CD4-positive, alpha-beta T cell treated with Interferon alpha-2 for 1 hour (primary cell): ENCODE data around the gene COG4.
"Not testable (repeated sequence)": the region's sequence is repeated elsewhere in the genome, so short reads cannot be mapped to it uniquely, and the experiment has no call there.

Source experiments
- DNase-seq, 2 donors: peaks; one replicate each; pipeline ENCODE4 v3.0.0-alpha.2; 2020 to 2022

The COG4 gene

DNA sequence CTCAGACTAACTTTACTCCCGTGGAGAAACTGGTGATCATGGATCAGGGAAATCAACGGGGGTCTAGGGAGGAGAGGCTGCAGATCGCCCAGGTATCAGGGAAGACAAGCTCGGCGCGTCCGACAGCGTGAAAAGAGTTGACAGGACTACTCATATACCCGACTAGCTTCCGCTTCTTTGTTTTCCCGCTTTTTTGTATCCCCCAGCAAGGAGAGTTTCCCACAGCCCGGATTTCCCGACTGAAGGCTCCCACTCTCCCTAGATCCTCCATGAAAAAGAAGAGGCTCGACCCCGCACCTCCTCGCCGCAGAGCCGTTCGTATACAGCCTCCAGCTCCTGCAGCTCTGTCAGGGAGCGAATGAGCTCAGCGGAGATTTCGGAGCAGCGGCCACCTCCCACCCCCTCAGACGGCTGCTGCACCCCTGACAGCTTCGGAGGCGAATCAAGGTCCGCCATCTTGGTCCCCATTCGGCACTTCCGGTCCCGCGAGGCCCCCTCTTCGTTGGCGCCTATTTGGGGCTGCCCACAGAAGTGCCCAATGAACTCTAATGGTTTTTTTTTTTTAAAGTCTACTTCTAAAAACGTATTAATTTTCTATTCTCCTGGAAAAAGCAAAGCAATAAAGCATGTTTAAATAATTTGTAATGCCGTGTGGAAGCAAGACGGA lies at the start of gene COG4:
Gene COG4, minus strand, starts transcription at position 479 of the 667 bp plus-strand sequence. Its CDS starts 11 bp downstream, at position 468.
- peak; percentile 90 to 93 for DNase-seq

DNA sequence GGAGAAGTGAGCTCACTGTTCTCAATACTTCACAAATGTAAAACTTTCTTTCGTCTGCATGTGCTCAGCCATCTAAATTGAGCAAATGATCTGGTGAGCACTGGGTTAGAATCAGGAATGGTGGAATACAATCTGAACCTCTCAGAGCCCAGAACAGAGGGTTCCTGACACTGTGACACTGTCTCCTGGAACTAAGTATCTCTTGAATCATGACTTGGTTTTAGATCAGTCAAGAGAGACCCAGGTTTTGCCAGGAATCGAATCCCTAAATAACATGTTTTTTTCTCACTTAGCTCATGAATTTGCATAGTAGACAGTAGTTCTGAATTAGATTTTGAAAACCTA lies 49.5 kb upstream of the COG4 start:
- DNase-seq: no peak

DNA sequence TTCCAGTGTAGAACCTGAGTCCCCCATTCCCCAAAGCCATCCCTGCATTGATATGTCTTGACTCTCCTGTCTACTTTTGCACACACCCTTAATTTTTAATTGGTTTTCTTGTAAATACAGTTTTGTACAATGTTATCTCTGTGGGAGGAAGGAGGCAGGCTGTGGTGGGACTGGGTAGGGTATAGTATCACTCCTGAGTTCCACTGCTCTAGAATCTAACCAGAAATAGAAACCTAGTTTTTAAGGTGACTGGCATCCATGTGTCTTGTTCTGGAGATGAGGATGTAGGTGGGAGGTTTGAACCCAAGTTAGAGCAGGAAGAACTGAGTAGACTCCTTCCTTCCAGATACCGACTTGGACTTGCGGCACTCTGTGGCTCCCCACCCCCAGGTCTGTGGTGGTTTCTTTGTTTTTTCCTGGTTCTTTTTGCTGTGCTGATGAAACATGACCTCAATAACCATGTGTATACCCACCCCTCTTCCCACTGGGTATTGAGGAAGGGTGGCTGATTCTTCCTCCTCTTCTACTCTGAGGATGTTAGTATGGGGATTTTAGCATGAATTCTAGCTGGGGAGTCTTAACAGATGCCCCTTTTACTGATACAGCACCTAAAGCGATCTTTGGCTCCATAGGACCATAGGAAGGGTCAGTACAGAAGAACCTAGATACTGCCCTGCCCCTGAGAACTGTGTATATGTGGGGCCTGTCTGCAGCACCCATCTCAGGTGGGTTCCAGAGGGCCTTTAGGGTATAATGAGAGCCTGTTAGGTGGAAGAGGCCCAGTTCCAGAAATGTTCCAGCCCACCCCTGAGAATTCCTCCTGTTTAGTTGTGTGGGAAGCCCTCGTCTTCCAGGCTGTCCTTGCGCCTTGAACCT lies 48.9 kb upstream of the COG4 start:
- no peak for DNase-seq

DNA sequence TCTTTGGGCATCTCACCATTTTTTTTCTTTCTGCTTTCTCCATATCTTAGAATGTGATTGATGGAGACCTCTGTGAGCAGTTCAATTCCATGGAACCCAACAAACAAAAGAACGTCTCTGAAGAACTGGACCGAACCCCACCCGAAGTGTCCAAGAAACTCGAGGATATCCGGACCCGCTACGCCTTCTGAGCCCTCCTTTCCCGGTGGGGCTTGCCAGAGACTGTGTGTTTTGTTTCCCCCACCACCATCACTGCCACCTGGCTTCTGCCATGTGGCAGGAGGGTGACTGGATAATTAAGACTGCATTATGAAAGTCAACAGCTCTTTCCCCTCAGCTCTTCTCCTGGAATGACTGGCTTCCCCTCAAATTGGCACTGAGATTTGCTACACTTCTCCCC lies 48.3 kb upstream of the COG4 start:
- DNase-seq: no peak

DNA sequence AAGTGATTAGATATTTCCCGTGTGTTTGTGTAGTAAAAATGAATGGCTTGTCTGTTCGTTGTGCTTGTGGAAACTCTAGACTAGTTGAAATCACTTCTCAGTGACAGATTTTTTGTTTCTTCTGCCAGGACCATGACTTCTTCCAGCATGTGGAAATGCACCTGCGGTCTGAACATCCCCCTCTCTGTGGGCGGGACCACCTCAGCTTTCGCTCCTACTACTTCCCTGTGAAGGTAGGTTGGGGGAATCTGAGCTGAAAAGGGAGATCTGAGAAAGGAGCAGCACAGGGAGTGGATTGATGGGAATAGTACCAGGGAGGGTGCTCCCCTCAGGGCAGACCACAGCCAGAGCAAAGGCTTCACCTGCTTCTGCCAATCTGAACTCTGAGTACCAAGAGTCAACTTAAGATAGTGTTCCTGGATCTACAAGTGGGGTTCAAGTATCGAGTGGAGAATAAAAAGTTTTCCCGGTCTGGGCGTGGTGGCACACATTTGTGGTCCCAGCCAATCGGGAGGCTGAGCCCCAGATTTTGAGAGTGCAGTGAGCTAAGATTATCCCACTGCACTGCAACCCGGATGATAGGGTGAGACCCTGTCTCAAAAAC lies 47.7 kb upstream of the COG4 start:
- no peak for DNase-seq

DNA sequence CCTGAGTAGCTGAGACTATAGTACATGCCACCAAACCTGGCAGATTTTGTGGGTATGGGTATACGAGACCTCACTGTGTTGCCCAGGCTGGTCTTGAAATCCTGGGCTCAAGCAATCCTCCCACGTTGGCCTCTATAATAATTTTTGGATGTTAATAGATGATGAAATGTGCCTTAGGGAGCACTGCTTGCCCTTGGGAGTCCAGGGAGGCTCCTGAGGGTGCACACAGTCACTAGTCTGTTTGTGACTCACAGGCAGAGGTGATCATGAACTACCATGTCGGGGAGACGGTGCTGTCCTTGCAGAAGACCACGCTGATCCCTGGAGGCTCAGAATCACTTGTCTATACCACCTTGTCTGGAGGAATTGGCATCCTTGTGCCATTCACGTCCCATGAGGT lies 46.4 kb upstream of the COG4 start:
- DNase-seq: no peak

DNA sequence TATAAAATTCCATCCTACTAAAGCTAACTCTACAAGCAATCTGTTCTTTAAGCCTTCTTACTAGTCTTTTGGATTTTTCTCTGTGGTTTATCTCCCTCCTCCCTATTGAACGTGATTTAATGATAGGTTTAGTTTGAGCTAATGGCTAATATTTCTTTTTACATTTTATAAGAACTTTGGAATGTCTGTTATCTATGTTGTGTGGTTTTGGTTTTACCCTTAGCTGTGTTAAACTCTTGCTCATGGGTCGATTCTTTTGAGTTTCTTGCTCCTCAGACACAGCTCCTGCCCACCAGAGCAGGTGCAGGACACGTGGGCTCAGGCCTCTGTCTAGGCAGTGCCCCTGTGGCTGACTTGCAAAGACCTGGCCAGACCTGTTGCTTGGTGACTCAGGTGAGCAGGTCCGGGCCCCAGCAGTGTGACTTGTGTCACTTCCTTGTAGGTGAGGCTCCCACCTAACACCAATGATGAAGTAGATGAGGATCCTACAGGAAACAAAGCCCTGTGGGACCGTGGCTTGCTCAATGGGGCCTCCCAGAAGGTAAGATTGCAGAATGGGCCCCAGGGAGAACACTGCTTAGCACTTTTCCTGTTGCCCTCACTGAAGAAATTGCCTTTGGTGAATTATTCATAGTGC lies 45.4 kb upstream of the COG4 start:
- DNase-seq: no peak

DNA sequence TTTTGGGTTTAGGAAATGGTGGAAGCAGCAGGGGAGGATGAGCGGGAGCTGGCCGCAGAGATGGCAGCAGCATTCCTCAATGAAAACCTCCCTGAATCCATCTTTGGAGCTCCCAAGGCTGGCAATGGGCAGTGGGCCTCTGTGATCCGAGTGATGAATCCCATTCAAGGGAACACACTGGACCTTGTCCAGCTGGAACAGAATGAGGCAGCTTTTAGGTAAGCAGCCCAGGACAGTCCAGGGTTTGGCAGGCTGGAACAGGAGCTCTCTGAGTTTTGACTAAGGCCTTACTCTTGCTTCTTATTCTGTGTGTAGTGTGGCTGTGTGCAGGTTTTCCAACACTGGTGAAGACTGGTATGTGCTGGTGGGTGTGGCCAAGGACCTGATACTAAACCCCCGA lies 41.7 kb upstream of the COG4 start:
- DNase-seq: no peak

DNA sequence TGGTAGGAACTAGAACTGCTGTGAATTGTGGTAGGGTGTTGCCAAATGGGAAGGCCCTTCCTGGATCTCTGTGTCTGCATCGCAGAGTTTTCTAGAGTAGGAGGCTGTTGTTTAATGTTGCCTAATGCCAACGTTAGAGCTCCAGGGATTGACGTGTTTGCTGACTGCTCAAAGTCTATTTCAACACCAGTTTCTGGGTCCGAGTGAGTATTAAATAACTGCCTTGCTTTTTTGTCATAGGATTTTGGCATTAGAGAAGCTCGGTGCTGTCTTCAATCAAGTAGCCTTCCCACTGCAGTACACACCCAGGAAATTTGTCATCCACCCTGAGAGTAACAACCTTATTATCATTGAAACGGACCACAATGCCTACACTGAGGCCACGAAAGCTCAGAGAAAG lies 40.3 kb upstream of the COG4 start:
- DNase-seq: no peak

DNA sequence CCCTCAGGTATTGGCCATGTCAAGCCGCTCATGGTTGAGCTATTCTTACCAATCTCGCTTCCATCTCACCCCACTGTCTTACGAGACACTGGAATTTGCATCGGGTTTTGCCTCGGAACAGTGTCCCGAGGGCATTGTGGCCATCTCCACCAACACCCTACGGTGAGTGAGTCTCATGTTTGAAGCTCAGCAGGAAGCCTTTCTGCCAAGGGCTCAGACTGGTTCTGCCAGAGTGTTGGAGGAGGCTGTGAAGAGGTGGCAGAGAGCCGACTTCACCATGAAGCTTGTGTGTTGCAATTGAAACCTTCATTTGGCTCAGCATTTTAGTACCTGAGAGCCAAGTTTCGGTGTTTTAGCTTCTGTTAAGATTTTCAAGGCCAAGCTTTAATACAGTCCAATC lies 38.3 kb upstream of the COG4 start:
- DNase-seq: no peak

DNA sequence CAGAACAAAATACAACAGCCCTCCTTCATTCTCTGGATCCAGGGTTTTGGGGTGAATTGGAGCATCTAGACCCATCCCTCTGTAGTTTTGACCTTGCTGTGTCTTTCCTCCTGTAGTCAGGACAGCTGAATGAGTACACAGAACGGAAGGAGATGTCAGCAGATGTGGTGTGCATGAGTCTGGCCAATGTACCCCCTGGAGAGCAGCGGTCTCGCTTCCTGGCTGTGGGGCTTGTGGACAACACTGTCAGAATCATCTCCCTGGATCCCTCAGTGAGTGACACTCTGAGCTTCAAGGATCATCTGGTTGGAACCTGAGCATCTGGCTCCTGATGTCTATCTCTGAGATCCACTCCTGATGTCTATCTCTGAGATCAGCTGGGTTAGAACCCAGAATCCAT lies 32.7 kb upstream of the COG4 start:
- DNase-seq: no peak

DNA sequence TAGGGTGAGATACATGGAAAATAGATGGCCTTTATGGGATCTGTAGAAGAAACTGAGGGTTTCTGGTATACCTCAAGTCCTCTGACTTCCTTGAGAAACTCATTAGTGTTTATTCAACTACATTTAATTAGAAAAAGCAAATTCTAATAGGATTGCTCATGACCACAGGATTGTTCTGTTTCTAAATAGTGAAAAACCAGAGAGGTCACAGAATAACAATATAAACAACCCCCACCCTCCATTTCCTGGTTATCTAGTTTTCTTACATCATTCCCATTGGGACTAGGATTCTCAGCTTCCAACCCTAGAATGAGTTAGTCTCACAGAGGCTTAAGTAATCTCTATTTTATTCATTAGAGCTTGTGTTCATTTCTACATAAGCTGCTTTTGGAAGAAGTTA lies 30.3 kb upstream of the COG4 start:
- no peak for DNase-seq

DNA sequence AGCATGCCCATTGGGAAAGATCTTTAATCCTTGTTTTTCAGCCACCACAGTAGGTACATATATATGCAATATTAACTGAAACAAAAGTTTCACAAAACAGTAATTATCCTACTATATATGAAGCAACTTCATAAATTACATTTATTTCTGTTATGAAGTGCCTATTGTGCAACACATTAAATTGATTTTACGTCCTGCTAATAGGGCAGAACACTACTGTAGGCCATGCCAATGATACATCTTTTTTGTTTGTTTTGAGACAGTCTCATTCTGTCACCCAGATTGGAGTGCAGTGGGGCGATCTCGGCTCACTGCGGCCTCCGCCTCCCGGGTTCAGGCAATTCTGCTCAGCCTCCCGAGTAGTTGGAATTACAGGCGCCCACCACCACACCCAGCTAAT lies 29.3 kb upstream of the COG4 start:
- no peak for DNase-seq

DNA sequence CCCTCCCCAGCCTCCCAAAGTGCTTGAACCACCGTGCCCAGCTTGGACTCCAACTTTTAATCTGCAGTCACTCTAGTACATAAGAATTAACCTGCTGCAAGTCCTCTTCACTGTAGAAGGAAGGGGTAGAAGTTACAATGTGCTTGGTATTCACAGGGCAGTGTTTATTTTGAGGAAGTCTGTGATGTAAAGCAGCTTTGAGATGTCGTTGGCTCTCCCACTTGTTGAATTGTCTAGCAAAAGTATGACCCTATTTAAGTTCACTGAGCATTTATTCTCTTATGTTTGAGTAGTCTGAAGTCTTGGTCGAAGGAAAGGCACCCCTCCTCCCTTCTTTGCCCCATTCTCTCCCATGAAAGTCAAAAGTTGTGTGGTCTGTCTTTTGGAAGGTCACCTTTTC lies 28.4 kb upstream of the COG4 start:
- DNase-seq: no peak

DNA sequence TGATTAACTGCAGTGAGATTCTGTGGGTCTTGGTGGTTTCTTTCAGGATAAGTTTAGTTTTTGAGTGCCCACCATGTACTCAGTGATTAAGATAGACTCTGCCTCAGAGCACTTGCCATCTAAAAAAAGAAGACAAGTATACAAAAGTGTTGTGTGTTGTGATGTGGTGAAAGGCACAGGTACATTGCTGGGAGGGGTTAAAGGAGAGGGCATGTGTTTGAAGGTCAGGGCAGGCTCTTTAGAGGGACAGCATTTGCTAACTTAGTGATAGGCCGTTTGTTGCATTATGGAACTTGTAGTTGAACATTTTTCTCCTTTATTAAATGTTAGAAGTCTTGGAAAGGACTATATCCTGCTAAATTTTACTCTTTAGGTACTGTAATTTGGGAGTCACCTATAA lies 26.7 kb upstream of the COG4 start:
- DNase-seq: no peak

DNA sequence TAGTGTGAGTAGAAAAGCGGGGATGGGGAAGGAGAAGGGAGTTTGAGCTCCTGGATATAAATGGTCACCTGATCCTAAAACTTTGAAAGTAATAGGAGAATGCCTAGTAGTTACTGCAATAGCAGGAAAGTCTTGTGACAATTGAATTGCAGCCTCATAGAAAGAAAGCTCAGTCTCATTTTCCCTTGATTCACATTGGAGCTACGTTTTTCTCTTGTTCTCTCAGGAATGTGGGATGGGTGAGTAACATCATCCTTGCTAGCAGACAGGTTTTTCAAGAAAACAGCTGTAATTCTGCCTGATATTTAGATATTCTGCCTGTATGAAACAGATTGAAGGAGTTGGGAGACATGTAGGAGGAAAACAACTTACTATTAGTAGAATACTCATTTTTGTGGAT lies 25.6 kb upstream of the COG4 start:
- DNase-seq: no peak

DNA sequence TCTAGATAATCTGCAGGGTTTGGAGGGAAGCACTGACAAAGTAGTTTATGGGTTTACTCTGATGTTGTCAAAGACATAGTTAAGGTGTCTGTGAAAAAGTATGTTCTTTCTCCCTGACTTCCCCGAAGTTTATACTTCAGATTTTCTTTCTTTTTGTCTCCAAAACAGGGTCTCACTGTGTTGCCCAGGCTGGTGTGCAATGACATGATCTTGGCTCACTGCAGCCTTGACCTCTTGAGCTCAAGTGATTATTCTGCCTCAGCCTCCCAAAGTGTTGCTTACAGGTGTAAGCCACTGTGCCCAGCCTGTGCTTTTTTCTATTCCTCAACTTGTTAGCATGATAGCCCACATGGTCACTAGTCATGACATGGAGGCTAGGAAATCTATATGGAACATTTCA lies 21.2 kb upstream of the COG4 start:
- DNase-seq: no peak

DNA sequence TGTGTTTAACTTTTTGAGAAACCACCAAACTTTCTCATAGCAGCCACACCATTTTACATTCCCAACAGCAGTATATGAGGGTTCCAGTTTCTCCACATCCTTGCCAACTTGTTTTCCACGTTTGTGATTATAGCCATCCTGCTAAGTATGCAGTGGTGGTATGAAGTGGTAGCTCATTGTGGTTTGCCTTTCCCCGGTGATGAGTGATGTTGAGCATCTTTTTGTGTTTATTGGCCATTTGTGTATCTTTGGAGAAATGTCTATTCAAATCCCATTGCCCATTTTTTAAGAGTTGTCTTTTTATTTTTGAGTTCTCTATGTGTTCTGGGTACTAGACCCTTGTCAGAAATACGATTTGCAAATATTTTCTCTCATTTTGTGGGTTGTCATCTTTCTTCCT lies 17.6 kb upstream of the COG4 start:
- no peak for DNase-seq

DNA sequence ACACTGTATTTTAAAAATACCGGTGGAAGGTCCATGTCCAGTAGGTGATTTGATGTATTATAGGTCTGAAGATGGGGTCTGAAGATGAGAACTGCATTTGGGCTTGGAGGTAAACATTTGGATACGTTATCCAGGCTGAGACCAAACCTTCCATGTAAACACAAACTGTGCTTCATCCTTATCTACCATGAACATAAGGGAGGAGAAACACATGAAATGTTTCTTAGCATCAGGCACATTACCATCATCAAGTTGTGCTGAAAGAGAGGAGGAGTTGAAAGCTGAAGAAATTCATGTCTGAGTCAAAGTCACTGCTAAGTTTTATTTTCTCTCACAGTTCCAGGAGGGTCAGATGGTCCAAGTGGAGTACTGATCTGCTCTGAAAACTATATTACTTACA lies 11.6 kb upstream of the COG4 start:
- DNase-seq: no peak

DNA sequence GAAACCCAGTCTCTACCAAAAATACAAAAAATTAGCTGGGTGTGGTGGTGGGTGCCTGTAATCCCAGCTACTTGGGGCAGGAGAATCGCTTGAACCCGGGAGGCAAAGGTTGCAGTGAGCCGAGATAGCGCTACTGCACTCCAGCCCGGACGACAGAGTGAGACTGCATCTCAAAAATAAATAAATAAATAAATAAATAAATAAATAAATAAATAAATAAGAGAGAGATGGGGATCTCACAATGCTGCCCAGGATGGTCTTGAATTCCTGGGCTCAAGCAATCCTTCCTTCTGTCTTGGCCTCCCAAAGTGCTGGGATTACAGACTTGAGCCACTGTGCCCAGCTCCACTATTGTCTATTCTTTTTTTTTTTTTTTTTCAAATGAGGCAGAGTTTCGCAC lies 6.6 kb upstream of the COG4 start:
- not testable (repeated sequence) for DNase-seq

DNA sequence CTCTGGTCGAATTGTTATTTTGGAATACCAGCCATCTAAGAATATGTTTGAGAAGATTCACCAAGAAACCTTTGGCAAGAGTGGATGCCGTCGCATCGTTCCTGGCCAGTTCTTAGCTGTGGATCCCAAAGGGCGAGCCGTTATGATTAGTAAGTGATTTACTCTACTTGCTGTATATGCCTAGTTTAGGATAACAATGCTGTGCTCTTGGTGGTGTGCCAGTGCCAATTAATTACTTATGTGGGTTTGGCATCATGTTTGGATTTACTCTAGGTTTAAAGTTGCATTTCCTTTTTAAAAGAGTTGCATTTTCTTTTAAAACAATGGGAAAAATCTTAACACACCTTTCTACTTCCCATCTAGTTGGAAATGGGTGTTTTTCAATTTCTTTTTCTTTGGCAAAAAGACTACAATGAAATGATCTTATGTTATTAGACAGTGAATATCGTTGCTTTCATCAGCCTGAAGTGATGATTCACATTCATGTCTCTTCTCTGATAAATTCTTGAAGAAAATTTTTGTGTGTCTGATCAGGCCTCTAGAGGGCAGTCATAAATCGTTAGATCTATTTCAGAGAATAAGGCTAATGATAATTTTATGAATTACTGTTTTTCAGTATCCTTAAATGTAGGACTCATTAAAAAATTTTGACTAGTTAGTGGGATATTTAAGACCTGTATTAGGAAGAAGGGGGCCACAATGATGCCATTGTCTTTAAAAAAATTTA lies 5.9 kb upstream of the COG4 start:
- peak in 1 of 2 donors; percentile 58 for DNase-seq

DNA sequence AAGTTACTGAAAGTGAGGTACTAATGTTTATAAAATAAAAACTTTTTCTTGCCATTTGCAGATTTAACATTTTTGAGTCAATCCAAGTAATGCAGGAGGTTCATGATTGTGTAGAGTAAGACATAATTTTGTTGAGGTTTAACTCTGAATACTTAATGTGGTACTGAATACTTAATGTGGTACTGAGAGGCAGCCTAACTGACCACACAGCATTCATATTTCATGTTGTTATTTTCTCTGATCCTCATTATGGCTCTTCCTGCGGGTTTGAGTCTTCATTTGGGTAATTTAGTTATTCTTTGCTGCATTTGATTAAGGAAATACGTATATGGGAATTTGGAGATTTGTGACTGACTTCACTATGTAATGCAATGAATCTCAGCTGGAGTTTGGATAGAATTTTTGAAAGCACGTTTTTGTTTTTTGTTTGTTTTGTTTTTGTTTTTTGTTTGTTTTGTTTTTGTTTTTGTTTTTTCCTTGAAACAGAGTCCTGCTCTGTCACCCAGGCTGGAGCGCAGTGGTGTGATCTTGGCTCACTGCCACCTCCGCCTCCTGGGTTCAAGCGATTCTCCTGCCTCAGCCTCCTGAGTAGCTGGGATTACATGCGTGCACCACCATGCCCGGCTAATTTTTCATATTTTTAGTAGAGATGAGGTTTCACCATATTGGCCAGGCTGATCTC lies 4.1 kb upstream of the COG4 start:
- DNase-seq: no peak

DNA sequence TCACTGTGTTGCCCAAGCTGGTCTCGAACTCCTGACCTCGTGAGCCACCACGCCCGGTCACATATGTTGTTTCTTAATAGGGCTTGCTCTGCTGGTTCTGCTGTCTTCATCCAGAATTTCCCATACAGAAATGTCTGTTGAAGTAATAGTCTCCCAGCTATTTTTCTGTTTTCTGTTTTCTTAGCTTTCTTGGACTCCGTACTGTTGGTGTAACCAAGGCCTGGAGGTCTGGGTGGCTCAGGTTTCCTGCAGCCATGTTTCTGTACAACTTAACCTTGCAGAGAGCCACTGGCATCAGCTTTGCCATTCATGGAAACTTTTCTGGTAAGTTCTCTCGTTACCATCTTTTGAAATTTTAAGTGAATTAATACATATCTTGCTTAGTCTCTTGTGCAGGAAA lies 3.0 kb upstream of the COG4 start:
- no peak for DNase-seq
